OCI-LY1 (cell line): ENCODE results near the gene RNF182.

Experiments
- H2AFZ ChIP-seq: fragments of 200-600 bp; sonication (generic), shearing (Covaris generic); 2 replicates; pipeline ENCODE4 v1.6.0; 2014; ENCODE audit warnings: antibody characterized with exemption, mild to moderate bottlenecking, low read length
- H3F3A ChIP-seq: fragments of 200-600 bp; sonication (generic), shearing (Covaris generic); 2 replicates; pipeline ENCODE4 v1.6.0; 2014; ENCODE audit warnings: mild to moderate bottlenecking, antibody characterized with exemption, low read length, moderate library complexity; ENCODE audit not compliant: insufficient read depth
- H3K27ac ChIP-seq: fragments of 200-600 bp; sonication (generic); 2 replicates; pipeline ENCODE4 v1.5.1; 2014; ENCODE audit warnings: low read length, mixed run types, mild to moderate bottlenecking, low read depth; ENCODE audit not compliant: poor library complexity, severe bottlenecking
- H3K27me3 ChIP-seq: fragments of 200-600 bp; sonication (generic); 2 replicates; pipeline ENCODE4 v1.6.0; 2014; ENCODE audit warnings: antibody characterized with exemption, mild to moderate bottlenecking, low read length, moderate library complexity; ENCODE audit not compliant: insufficient read depth
- H3K36me3 ChIP-seq: fragments of 200-600 bp; sonication (generic); 2 replicates; pipeline ENCODE4 v1.6.1; 2014; ENCODE audit warnings: mild to moderate bottlenecking, antibody characterized with exemption, low read length, moderate library complexity, mixed read lengths; ENCODE audit not compliant: insufficient read depth
- H3K4me1 ChIP-seq: fragments of 200-600 bp; sonication (generic); 2 replicates; pipeline ENCODE4 v1.5.1; 2014; ENCODE audit warnings: mild to moderate bottlenecking, low read length, moderate library complexity; ENCODE audit not compliant: insufficient read depth, severe bottlenecking
- H3K4me2 ChIP-seq: fragments of 200-600 bp; sonication (generic), shearing (Covaris generic); 2 replicates; pipeline ENCODE4 v1.6.1; 2014; ENCODE audit warnings: low read length
- H3K4me3 ChIP-seq: fragments of 200-600 bp; sonication (generic); 2 replicates; pipeline ENCODE4 v1.5.1; 2014; ENCODE audit warnings: low read length, low read depth, mild to moderate bottlenecking, mixed read lengths; ENCODE audit not compliant: poor library complexity, severe bottlenecking
- H3K79me2 ChIP-seq: fragments of 200-600 bp; shearing (Covaris generic); 2 replicates; pipeline ENCODE4 v1.6.1; 2016; ENCODE audit warnings: mixed run types, low read length, mixed read lengths; ENCODE audit not compliant: insufficient read depth
- H3K9ac ChIP-seq: fragments of 200-600 bp; sonication (generic), shearing (Covaris generic); 2 replicates; pipeline ENCODE4 v1.6.1; 2014; ENCODE audit warnings: mild to moderate bottlenecking, low read length, mixed read lengths
- H3K9me2 ChIP-seq: fragments of 200-600 bp; sonication (generic), shearing (Covaris generic); 2 replicates; pipeline ENCODE4 v1.6.1; 2014; ENCODE audit warnings: low read depth, mild to moderate bottlenecking, low read length, mixed read lengths
- H3K9me3 ChIP-seq: fragments of 200-600 bp; shearing (Covaris generic); 2 replicates; pipeline ENCODE4 v1.6.1; 2014; ENCODE audit warnings: low read length, mixed read lengths
- H4K20me1 ChIP-seq: fragments of 200-600 bp; sonication (generic), shearing (Covaris generic); 2 replicates; pipeline ENCODE4 v1.6.0; 2016; ENCODE audit warnings: mild to moderate bottlenecking, low read length; ENCODE audit not compliant: insufficient read depth
- EZH2 ChIP-seq: fragments of 200-600 bp; sonication (generic), shearing (Covaris generic); IDR thresholded peaks from 2 replicates; pipeline ENCODE4 v1.8.0; 2017; ENCODE audit warnings: borderline replicate concordance, mixed run types, mild to moderate bottlenecking, antibody characterized with exemption, low read length, moderate library complexity, mixed read lengths
- TF ChIP-seq, protein P1 (sequence below): fragments of 200-600 bp; sonication (generic), shearing (Covaris generic); IDR thresholded peaks from 2 replicates; pipeline ENCODE4 v1.5.1; 2017; ENCODE audit warnings: mild to moderate bottlenecking, antibody characterized with exemption, low read length, moderate library complexity, mixed read lengths

RNF182 gene

DNA sequence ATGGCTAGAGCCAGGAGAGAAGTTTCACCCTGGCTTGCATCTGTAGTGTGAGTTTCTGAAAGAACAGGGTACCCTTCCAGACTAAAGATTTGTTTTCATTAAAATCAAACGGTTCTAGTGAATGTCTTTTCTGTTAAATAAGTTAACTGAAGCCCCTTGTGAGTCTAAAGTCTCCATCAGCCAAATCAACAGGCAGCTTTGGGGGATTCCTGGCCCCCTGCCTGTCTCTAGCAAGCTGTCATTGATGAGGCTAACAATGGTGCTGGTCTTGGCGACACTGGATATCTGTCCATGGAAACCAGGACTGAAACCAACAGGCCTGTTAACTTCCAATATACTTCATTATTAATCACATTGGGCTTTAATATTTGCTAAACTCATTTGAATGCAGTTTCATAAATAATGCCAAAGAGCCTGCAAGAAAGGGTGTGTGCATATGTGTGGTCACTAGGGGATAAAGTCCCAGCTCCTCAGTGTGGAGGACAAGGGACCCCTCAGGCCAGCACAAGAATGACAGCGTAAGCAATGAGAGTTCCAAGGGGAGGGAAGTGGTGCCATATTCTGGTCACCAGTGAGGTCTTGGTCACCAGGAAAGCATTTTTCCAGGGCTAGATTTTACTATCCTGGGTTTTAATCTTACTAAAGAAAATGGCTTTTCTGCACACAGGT is 9.1 kb upstream of the RNF182 start:
- TF ChIP-seq, protein P1, sequence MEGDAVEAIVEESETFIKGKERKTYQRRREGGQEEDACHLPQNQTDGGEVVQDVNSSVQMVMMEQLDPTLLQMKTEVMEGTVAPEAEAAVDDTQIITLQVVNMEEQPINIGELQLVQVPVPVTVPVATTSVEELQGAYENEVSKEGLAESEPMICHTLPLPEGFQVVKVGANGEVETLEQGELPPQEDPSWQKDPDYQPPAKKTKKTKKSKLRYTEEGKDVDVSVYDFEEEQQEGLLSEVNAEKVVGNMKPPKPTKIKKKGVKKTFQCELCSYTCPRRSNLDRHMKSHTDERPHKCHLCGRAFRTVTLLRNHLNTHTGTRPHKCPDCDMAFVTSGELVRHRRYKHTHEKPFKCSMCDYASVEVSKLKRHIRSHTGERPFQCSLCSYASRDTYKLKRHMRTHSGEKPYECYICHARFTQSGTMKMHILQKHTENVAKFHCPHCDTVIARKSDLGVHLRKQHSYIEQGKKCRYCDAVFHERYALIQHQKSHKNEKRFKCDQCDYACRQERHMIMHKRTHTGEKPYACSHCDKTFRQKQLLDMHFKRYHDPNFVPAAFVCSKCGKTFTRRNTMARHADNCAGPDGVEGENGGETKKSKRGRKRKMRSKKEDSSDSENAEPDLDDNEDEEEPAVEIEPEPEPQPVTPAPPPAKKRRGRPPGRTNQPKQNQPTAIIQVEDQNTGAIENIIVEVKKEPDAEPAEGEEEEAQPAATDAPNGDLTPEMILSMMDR: no peak
- no peak for TF ChIP-seq EZH2
- Histone ChIP-seq H3K4me2 (no peak overlapping the region), H3K4me1 (peaks cover 4% of the 10 kb centered on the region), H3K79me2 (no peaks in the 10 kb centered on the region), H3F3A (no peaks in the 10 kb centered on the region), H3K4me3 (no peak overlapping the region), H2AFZ (no peak overlapping the region), H3K9me3 (no peaks in the 10 kb centered on the region), H3K27ac (no peak overlapping the region), H3K9ac (no peak overlapping the region), H4K20me1 (no peaks in the 10 kb centered on the region), H3K9me2 (no peaks in the 10 kb centered on the region), H3K27me3 (no peaks in the 10 kb centered on the region), H3K36me3 (no peaks in the 10 kb centered on the region)

DNA sequence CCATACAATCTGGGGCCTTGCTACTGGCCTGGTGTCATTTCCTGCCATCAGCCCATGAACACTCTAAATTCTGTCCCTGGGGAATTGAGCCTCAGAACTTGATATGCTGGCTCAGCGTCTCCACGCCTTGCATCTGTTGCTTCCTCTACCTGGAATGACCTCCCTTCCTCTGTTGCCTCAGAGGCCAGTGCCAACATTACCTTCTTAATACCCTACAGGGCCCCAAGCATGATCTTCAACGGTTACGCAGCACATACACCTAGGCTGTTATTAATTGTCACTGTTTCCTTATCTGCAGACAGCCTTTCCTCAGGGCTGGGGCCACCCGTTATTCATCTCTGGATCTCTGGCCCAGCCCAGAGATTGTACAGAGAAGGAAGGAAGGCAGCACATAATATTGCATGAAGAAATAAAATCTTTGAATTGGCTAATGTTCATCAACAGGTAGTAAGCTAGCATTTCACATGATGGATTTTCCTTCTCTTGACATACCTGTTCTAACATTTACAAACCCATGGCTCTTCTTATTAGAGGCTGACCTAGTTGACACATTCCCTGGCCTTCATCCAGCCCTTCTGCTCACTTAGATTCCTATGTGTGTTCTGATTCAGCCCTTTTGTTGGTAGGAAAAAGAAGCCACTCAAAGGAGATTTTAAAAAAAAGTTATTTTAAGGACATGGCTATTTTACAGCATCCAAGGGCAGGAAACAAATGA is 8.4 kb upstream of the RNF182 start:
- Histone ChIP-seq H3K4me3 (no peak overlapping the region), H3K27ac (no peak overlapping the region), H3F3A (no peaks in the 10 kb centered on the region), H3K9me3 (no peaks in the 10 kb centered on the region), H3K9me2 (no peaks in the 10 kb centered on the region), H3K9ac (no peak overlapping the region), H2AFZ (no peak overlapping the region), H4K20me1 (no peaks in the 10 kb centered on the region), H3K27me3 (no peaks in the 10 kb centered on the region), H3K36me3 (no peaks in the 10 kb centered on the region), H3K4me1 (peaks cover 4% of the 10 kb centered on the region), H3K79me2 (no peaks in the 10 kb centered on the region), H3K4me2 (no peak overlapping the region)
- TF ChIP-seq EZH2: no peak
- TF ChIP-seq, protein P1: no peak

DNA sequence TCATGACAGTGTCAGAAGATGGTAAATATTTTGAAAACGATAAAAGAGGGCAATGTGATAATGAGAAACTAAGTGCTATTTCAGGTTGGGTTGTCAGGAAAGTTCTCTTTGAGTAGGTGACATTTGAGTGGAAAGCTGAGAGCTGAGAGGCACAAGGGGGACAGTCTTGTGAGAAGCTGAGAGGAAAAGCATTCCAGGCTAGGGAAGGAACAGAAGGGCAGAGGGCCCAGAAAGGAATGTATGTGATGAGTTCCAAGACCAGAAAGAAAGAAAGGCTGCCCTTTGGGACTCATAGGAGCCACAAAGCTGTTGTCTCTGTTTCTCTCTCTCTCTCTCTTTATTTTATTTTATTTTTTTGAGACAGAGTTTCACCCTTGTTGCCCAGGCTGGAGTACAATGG is 7.6 kb upstream of the RNF182 start:
- Histone ChIP-seq H3K9ac (no peak overlapping the region), H3K79me2 (no peaks in the 10 kb centered on the region), H3K27me3 (no peaks in the 10 kb centered on the region), H4K20me1 (no peaks in the 10 kb centered on the region), H3K4me3 (no peak overlapping the region), H3K9me2 (no peaks in the 10 kb centered on the region), H3K36me3 (no peaks in the 10 kb centered on the region), H3F3A (no peaks in the 10 kb centered on the region), H3K27ac (no peak overlapping the region), H3K9me3 (no peaks in the 10 kb centered on the region), H2AFZ (no peak overlapping the region), H3K4me2 (no peak overlapping the region), H3K4me1 (peaks cover 4% of the 10 kb centered on the region)
- no peak for TF ChIP-seq EZH2
- TF ChIP-seq, protein P1: no peak
